HepG2 (cell line): ENCODE data around the gene TMTC3. TPM values are rescaled to one million over a fixed set of nuclear protein-coding genes. Genes with fewer than 3 reads are reported as not detected.

ENCODE experiments used
- ATF7-NPFF ChIP-seq: sonication (generic); formaldehyde crosslinking; IDR thresholded peaks from 2 replicates; pipeline ENCODE4 v1.8.1; 2023; ENCODE audit warnings: mild to moderate bottlenecking, low read depth, missing genetic modification reagents, moderate library complexity
- CHCHD3 ChIP-seq: sonication (generic); formaldehyde crosslinking; IDR thresholded peaks from 2 replicates; pipeline ENCODE4 v1.8.0; 2022; ENCODE audit warnings: mild to moderate bottlenecking, missing genetic modification reagents, moderate library complexity
- HDAC1 ChIP-seq: sonication (generic); formaldehyde crosslinking; IDR thresholded peaks from 2 replicates; pipeline ENCODE4 v1.5.1; 2020; ENCODE audit warnings: mild to moderate bottlenecking, missing genetic modification reagents
- HMG20A ChIP-seq: IDR thresholded peaks from 2 replicates; pipeline ENCODE4 v1.6.1; 2016; ENCODE audit warnings: borderline replicate concordance
- HOXA9 ChIP-seq: sonication (generic); formaldehyde crosslinking; IDR thresholded peaks from 2 replicates; pipeline ENCODE4 v1.8.1; 2022; ENCODE audit warnings: missing genetic modification reagents, mild to moderate bottlenecking, moderate library complexity, borderline replicate concordance
- MAFK ChIP-seq, 2 experiments: IDR thresholded peaks in 1 of 2; conservative IDR thresholded peaks in 1 of 2; 2 replicates each; pipeline ENCODE4 v1.6.1; 2011; ENCODE audit warnings: improper control_type of control experiment in 2 of 2, low read length in 2 of 2
- MTA1 ChIP-seq: sonication (generic); formaldehyde crosslinking; IDR thresholded peaks from 2 replicates; pipeline ENCODE4 v1.4.0; 2020; ENCODE audit warnings: missing genetic modification reagents, mild to moderate bottlenecking, borderline replicate concordance
- NR3C1 ChIP-seq: sonication (generic); formaldehyde crosslinking; IDR thresholded peaks from 2 replicates; pipeline ENCODE4 v1.4.0; 2020; ENCODE audit warnings: missing genetic modification reagents
- PCBP1 ChIP-seq: fragments of 200-400 bp; formaldehyde crosslinking; IDR thresholded peaks from 2 replicates; pipeline ENCODE4 v1.6.1; 2017; ENCODE audit warnings: mild to moderate bottlenecking, low read depth, low read length, borderline replicate concordance
- SAP130 ChIP-seq: IDR thresholded peaks from 2 replicates; pipeline ENCODE4 v1.6.1; 2016; ENCODE audit warnings: low read depth
- SP4 ChIP-seq: sonication (generic); formaldehyde crosslinking; IDR thresholded peaks from 2 replicates; pipeline ENCODE4 v1.8.1; 2023; ENCODE audit warnings: mild to moderate bottlenecking, missing genetic modification reagents
- TCF12 ChIP-seq, 2 experiments: fragments of 450-650 bp in 1 of 2; sonication (generic) in 1 of 2; formaldehyde crosslinking in 1 of 2; IDR thresholded peaks; 2 replicates each; pipeline versions ENCODE4 v1.6.1 to v1.8.0; 2017 to 2022; ENCODE audit warnings: antibody characterized with exemption in 1 of 2, mild to moderate bottlenecking in 1 of 2, missing genetic modification reagents in 1 of 2, moderate library complexity in 1 of 2
- YEATS4 ChIP-seq: sonication (generic); formaldehyde crosslinking; IDR thresholded peaks from 2 replicates; pipeline ENCODE4 v1.4.0; 2020; ENCODE audit warnings: missing genetic modification reagents, borderline replicate concordance
- ZNF207 ChIP-seq: fragments of 450-650 bp; IDR thresholded peaks from 2 replicates; pipeline ENCODE4 v1.6.1; 2016; ENCODE audit warnings: antibody characterized with exemption, borderline replicate concordance
- ZNF225 ChIP-seq: sonication (generic); formaldehyde crosslinking; IDR thresholded peaks from 2 replicates; pipeline ENCODE4 v1.4.0; 2020; ENCODE audit warnings: mild to moderate bottlenecking, missing genetic modification reagents
- ZNF367 ChIP-seq: sonication (generic); formaldehyde crosslinking; IDR thresholded peaks from 2 replicates; pipeline ENCODE4 v1.4.0; 2020; ENCODE audit warnings: missing genetic modification reagents, borderline replicate concordance
- ZNF766 ChIP-seq: sonication (generic); formaldehyde crosslinking; IDR thresholded peaks from 2 replicates; pipeline ENCODE4 v1.5.0; 2020; ENCODE audit warnings: missing genetic modification reagents, borderline replicate concordance
- ZSCAN25 ChIP-seq: sonication (generic); formaldehyde crosslinking; IDR thresholded peaks from 2 replicates; pipeline ENCODE4 v1.8.0; 2022; ENCODE audit warnings: mild to moderate bottlenecking, missing genetic modification reagents
- polyA plus RNA-seq, 8 experiments: library from polyadenylated mRNA; depleted of rRNA in 3 of 8; stranded (reverse) in 7 of 8; unstranded in 1 of 8; fragments of >200 nt; fragmentation: Illumina TruSeq in 4 of 8; extraction: Trizol in 4 of 8; gene quantifications; 2 replicates each; pipeline versions ENCODE4 v1.2.1 to v1.2.3, GENCODE V29; 2011 to 2016; ENCODE audit warnings: low read depth in 4 of 8, missing spikeins in 1 of 8, mixed read lengths in 1 of 8; ENCODE audit not compliant: insufficient read depth in 1 of 8
- total RNA-seq, 5 experiments: library from RNA; depleted of rRNA; stranded (reverse); fragments of >200 nt; fragmentation: Illumina TruSeq; extraction: Trizol; gene quantifications; 2 replicates each; pipeline ENCODE4 v1.2.3, GENCODE V29; 2016; ENCODE audit warnings: low read depth in 1 of 5
- TF ChIP-seq, protein P1 (sequence below): sonication (generic); formaldehyde crosslinking; IDR thresholded peaks from 2 replicates; pipeline ENCODE4 v1.9.0; 2021; ENCODE audit warnings: missing genetic modification reagents, borderline replicate concordance
- TF ChIP-seq, protein P2 (sequence below): sonication (generic); formaldehyde crosslinking; IDR thresholded peaks from 2 replicates; pipeline ENCODE4 v1.4.0; 2020; ENCODE audit warnings: missing genetic modification reagents
- TF ChIP-seq, protein P3 (sequence below): sonication (generic); formaldehyde crosslinking; IDR thresholded peaks from 2 replicates; pipeline ENCODE4 v1.4.0; 2020; ENCODE audit warnings: missing genetic modification reagents

TMTC3 gene
- total and polyA plus RNA-seq, 2 of the 13 experiments (the other 11 are each of a cell fraction or from before 2014, with no cell fraction given), result 6.3 to 22.5 TPM

DNA sequence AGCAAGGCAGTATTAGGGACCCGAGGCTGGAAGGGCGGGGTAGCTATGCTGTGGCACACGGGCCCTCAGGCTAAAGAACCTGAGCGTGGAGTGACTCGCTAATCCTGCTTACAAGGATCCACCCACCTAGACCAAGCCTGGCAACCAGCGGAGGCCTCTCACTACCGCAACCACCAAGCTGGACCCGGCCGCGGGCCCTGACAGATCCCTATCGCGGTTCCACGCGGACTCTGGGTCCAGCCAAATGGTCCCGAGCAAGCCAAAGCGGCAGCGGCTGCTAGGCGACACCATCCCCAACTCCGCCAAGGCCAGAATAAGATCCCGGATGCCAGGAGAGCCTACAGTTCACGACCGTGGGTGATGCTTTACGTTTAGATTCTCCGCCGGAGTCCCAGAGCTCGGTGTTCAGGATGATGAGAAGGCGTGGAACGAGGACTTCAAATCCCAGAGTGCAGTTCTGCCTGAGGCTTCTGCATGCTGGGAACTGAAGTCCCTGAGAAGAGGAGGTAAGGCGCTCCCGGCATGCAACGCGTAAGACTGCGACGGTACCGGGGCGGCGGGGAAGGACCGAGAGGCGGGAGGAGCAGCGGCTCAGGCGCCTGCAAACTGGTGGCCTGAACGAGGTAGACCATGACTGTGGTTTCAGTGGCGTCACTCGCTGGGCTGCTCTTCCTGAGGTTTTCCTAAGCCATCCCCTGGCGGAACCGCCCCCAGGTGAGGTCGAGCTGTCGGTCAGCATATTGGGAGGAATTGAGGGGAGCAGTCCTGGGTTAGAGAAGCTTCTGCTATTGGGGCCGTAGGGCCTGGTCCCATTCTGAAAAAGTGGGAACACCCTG is at the start of gene TMTC3, which contains the start of gene CEP290 (continued):
- TF ChIP-seq PCBP1 (no peak), MTA1 (CRISPR knock-in tag) (0 out of 2 replicates have a peak, but pooled peaks have one; percentile 29), CHCHD3 (no peak), HDAC1 (peak; percentile 77), ZSCAN25 (CRISPR knock-in tag) (no peak), ZNF207 (no peak), HMG20A (CRISPR knock-in tag) (peak; percentile 39; the same call in 1 of the 2 replicates), SP4 (CRISPR knock-in tag) (no peak), MAFK (conservative IDR thresholded peaks at IDR 0.05 in 1 of 2, IDR thresholded peaks at IDR 0.05 in 1 of 2; ENCODE audit: low read length in 2 of 2) (no peak), ATF7-NPFF (CRISPR knock-in tag) (0 out of 2 replicates have a peak, but pooled peaks have one; percentile 33), HOXA9 (no peak), YEATS4 (peak; percentile 48; the same call in 1 of the 2 replicates), ZNF367 (no peak), TCF12 (IDR thresholded peaks at IDR 0.05) (no peak), TCF12 (CRISPR knock-in tag; IDR thresholded peaks at IDR 0.05) (0 out of 2 replicates have a peak, but pooled peaks have one; percentile 35), ZNF225 (CRISPR knock-in tag) (no peak), SAP130 (CRISPR knock-in tag) (peak; percentile 93), ZNF766 (CRISPR knock-in tag) (no peak), NR3C1 (CRISPR knock-in tag) (no peak)
- TF ChIP-seq, protein P1, sequence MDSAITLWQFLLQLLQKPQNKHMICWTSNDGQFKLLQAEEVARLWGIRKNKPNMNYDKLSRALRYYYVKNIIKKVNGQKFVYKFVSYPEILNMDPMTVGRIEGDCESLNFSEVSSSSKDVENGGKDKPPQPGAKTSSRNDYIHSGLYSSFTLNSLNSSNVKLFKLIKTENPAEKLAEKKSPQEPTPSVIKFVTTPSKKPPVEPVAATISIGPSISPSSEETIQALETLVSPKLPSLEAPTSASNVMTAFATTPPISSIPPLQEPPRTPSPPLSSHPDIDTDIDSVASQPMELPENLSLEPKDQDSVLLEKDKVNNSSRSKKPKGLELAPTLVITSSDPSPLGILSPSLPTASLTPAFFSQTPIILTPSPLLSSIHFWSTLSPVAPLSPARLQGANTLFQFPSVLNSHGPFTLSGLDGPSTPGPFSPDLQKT (CRISPR knock-in tag), result no peak
- TF ChIP-seq, protein P2, sequence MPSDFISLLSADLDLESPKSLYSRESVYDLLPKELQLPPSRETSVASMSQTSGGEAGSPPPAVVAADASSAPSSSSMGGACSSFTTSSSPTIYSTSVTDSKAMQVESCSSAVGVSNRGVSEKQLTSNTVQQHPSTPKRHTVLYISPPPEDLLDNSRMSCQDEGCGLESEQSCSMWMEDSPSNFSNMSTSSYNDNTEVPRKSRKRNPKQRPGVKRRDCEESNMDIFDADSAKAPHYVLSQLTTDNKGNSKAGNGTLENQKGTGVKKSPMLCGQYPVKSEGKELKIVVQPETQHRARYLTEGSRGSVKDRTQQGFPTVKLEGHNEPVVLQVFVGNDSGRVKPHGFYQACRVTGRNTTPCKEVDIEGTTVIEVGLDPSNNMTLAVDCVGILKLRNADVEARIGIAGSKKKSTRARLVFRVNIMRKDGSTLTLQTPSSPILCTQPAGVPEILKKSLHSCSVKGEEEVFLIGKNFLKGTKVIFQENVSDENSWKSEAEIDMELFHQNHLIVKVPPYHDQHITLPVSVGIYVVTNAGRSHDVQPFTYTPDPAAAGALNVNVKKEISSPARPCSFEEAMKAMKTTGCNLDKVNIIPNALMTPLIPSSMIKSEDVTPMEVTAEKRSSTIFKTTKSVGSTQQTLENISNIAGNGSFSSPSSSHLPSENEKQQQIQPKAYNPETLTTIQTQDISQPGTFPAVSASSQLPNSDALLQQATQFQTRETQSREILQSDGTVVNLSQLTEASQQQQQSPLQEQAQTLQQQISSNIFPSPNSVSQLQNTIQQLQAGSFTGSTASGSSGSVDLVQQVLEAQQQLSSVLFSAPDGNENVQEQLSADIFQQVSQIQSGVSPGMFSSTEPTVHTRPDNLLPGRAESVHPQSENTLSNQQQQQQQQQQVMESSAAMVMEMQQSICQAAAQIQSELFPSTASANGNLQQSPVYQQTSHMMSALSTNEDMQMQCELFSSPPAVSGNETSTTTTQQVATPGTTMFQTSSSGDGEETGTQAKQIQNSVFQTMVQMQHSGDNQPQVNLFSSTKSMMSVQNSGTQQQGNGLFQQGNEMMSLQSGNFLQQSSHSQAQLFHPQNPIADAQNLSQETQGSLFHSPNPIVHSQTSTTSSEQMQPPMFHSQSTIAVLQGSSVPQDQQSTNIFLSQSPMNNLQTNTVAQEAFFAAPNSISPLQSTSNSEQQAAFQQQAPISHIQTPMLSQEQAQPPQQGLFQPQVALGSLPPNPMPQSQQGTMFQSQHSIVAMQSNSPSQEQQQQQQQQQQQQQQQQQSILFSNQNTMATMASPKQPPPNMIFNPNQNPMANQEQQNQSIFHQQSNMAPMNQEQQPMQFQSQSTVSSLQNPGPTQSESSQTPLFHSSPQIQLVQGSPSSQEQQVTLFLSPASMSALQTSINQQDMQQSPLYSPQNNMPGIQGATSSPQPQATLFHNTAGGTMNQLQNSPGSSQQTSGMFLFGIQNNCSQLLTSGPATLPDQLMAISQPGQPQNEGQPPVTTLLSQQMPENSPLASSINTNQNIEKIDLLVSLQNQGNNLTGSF (CRISPR knock-in tag), result no peak
- TF ChIP-seq, protein P3, sequence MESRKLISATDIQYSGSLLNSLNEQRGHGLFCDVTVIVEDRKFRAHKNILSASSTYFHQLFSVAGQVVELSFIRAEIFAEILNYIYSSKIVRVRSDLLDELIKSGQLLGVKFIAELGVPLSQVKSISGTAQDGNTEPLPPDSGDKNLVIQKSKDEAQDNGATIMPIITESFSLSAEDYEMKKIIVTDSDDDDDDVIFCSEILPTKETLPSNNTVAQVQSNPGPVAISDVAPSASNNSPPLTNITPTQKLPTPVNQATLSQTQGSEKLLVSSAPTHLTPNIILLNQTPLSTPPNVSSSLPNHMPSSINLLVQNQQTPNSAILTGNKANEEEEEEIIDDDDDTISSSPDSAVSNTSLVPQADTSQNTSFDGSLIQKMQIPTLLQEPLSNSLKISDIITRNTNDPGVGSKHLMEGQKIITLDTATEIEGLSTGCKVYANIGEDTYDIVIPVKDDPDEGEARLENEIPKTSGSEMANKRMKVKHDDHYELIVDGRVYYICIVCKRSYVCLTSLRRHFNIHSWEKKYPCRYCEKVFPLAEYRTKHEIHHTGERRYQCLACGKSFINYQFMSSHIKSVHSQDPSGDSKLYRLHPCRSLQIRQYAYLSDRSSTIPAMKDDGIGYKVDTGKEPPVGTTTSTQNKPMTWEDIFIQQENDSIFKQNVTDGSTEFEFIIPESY (CRISPR knock-in tag), result peak; percentile 23; the same call in 1 of the 2 replicates
